GM21717 (cell line): ENCODE results near the gene ZNF512B.

Experiments used
- ATAC-seq: cut with Tn5 transposase; IDR thresholded peaks from one replicate; pipeline ENCODE4 v1.9.1; 2021; ENCODE audit warnings: mild to moderate bottlenecking, moderate library complexity; ENCODE audit not compliant: unreplicated experiment

ZNF512B gene

GRCh38 chr20:63951398-63952209 is 18.1 kb downstream of the ZNF512B start:
- ATAC-seq: no peak

- ATAC-seq: no peak
These were observed 18.9 kb downstream of the ZNF512B start for GRCh38 chr20:63950701-63951397.

DNA sequence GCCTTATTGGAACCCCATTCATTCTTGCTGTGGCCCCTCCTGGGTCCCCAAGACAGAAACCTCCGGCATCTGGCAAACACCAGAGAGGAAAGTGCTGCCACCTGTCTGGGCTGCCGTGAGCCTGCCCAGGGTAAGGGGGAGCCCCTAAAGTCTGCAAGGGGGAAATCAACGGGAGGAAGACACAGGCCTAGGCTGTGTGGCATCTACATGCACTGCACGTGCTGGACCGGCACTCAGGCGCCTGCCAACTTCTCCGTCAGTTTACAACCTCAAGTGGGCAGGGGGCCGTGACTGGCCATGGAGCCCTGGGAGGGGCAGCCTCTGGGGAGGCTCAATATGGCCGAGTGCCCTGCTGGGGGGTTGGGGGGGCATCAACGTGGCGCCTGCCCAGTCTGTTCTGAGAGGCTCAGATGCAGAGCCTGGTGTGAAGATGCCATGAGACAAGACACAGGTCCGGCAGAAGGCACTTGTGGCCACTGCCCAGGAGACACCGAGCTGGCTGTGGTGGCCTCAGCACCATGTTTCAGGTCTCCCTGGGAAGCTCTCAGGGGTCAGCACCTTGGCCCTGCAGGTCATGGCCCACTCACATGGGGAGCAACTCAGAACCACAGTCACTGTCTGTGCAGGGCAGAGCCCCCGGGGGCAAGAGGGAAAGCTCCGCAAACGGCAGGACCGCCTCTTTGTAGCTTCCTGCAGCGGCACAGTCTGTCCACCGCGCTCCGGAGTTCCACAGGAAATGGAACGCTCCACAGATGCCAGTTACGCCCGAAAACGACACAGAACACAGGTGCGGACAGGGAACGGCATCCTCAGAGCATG is 21.9 kb downstream of the ZNF512B start:
- no peak for ATAC-seq

DNA sequence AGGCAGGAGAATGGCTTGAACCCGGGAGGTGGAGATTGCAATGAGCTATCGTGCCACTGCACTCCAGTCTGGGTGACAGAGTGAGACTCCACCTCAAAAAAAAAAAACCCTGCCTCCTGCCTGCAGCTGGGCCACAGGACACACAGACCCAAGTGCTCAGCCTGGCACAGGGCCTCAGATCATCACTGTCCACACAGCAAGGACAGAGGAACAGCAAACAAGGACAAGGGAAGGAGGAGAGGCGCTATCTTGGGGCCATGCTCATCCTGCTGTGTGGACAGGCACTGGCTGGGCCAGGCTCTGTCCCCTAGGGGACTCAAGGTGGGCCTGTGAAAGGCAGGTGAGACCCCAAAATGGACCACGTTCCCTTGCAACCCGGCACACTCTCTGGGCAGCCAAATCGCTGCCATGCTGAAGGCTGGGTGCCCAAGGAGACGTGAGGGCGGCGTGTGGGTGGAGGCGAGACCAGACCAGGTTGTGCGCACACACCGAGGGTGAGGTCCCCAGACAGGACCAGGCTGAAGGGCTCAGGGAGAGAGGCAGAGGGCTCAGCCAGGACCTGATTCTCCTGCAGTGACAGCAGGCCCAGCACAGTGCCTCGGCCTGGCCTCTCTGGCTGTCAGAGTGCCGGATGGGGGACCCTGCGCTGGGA is 22.6 kb downstream of the ZNF512B start:
- ATAC-seq: no peak

- no peak for ATAC-seq
These were observed 23.5 kb downstream of the ZNF512B start for GRCh38 chr20:63945921-63946920.

DNA sequence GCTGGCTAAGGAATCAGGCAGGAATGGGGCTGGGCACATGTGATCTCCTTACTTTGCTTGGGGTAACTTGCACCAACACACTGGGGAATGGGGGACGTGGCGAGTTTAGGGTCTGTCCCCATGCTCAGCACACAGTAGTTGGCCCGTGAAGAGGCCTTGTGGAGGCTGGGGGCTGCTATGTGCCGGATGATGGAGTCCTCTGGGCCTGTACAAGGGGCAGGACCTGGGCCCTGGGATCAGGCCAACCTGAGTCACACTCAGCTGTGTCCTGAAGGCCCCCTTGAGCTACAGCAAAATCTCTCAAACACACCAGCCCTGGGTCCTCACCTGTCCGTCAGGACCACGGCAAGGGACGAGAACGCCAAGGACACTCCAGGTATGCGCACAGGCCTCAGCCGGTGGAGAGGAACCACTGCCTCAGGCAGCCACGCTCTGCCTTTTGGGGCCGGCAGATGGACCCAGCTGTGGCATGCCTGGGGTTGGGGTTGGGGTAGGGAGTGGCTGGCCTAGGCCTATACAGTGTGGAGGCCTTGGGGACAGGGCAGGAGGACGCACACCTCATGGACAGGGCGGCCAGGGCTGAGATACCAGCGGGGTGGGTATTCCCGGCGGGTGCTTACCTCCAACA is 24.6 kb downstream of the ZNF512B start:
- ATAC-seq: no peak

DNA sequence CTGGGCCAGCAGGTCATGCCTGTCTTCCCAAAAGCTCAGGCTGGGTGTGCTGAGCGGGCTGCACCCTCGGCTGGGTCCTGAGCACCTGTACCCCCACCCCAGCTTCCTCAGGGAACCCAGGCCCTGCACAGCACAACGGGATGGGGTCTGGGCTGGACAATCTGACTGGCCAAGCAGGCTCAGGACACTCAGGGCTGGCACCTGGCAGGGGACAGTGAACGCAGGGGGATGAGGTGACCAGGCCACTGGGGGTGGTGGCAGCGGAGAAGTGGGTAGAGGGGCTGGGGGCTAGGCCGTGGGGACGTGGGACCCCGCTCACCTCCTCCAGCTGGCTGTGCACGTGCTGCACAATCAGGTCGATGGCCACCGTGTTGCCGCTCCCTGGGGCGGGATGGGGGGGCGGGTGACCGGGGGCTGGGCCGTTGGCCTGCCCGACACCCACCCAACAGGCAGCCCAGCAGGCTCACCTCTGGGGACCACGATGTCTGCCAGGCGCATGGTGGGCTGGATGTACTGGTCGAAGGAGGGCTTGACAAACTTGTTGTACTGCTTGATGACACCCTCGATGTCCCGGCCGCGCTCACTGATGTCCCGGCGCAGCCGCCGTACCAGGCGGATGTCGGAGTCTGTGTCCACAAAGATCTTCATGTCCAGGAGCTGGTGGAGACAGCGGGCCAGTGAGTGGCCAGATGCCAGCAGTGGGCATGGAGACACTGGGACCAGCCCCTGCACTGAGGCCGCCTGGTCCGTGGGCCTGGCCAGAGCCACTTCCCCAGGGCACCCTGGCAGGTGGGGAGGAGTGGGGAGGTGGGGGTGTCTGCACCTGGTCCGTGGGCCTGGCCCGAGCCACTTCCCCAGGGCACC is 25.4 kb downstream of the ZNF512B start:
- ATAC-seq: no peak

DNA sequence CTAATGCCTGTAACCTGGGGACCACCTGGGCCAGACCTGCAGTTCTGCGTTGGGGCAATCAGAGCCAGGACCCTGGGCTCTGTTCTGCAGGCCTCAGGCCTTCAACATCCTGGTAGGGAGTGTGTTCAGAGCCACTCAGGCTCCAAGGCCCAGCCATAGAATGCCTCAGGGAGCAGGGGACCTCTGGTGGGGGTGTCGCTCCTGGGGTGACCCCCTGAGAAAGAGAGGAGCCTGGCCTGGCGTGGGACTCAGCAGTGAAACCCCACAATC is 26.0 kb downstream of the ZNF512B start:
- no peak for ATAC-seq

GRCh38 chr20:63942969-63943807 is 26.5 kb downstream of the ZNF512B start:
- no peak for ATAC-seq

DNA sequence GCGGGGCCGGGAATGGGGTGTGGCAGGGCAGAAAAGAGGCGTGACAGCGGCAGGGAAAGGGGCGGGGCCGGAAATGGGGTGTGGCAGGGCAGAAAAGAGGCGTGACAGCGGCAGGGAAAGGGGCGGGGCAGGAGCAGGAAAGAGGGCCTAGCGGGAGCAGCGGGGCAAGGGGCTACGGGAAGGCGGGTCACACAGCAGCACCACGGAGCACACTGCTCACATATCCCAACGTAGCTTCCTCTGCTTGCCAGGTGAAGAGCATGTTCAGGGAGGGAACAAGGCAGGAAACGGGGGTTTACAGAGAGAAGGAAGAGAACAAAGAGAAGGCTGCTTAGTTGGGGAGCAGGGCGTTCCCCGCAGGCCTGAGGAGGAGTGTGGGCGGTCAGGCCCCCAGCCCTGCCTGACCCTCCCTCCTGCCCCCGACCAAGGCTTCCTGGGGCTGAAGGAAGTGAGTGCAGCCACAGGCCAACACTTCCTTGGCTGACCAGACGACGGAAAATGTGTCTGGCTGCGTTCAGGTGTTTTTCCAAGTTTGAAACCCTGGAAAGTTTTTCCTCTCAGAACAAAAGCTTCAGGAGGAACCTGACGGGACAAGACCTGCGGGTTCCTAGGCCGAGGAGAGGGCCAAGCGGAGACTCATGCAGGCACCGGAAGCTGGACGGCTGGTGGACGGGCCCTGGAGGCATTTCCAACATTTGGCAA is 27.3 kb downstream of the ZNF512B start:
- no peak for ATAC-seq

DNA sequence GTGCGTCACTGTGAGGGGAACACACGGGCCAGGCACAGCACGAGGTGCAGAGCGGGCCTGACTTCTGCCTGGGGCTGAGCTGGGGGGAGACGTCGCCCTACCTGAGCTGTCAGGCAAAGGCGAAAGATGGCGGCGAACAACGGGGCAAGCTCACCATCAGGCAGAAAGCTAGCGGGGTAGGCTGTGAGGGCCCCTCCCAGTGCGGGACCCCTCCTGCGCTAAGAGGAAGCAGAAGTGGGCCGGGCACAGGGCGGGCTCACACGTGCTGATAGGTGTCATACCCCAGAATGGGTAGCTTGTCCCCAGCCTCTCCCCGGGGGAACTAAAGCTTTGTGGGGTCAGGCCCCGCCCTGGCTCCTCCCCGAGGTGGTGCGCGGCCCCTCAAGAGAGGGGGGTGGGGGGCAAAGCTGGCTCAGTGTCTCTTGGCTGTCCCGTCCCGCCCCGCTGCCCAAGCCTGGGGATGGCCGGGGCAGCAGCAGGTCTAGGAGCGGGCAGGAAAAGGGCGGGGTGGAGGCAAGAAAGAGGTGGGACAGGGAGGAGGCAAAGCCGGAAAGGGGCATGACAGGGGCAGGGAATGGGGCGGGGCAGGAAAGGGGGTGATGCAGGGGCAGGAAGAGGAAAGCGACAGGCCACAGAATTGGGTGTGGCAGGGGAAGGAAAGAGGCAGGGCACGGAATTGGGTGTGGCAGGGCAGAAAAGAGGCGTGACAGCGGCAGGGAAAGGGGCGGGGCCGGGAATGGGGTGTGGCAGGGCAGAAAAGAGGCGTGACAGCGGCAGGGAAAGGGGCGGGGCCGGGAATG is 28.2 kb downstream of the ZNF512B start:
- no peak for ATAC-seq

- no peak for ATAC-seq
These were observed 29.1 kb downstream of the ZNF512B start for GRCh38 chr20:63940472-63941266.

GRCh38 chr20:63940071-63940471 is 29.7 kb downstream of the ZNF512B start:
- no peak for ATAC-seq

- ATAC-seq: no peak
These were observed 30.4 kb downstream of the ZNF512B start for GRCh38 chr20:63939061-63939935.

DNA sequence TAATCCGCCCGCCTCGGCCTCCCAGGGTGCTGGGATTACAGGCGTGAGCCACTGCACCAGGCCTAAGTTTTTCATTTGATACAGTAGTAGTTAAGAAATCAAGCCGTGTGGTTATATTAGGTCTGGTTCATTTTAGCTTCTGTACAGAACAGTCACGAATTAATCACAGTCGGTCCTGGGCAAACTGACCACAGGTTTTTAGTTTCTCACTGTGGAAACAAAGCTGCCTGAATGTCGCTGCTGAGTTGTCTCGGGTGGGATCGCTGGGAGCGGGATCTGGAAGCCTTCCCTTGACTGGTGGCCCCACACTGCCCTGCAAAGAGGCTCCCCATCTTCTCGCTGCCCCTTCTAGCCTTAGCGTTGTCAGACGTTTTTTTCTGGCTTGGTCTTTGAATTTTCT is 32.1 kb downstream of the ZNF512B start:
- no peak for ATAC-seq
